KBM-7 (cell line): ENCODE data around the gene INTS3.
A peak's percentile ranks its signal among the peaks of the same experiment; 100 is the strongest.
"Not testable (repeated sequence)": the region's sequence is repeated elsewhere in the genome, so short reads cannot be mapped to it uniquely, and the experiment has no call there.

ENCODE experiments used
- DNase-seq: peaks from one replicate; pipeline ENCODE4 v3.0.0-alpha.2; 2015
- in situ Hi-C: fragments of 300-500 bp; cut with MboI; formaldehyde crosslinking; loops from 2 replicates; pipeline ENCODE4 v1.14.3; 2020; ENCODE audit warnings: low sequenced_read_pairs, low pct_unique_long_range_greater_than_20kb, mixed read lengths

INTS3 gene

DNA sequence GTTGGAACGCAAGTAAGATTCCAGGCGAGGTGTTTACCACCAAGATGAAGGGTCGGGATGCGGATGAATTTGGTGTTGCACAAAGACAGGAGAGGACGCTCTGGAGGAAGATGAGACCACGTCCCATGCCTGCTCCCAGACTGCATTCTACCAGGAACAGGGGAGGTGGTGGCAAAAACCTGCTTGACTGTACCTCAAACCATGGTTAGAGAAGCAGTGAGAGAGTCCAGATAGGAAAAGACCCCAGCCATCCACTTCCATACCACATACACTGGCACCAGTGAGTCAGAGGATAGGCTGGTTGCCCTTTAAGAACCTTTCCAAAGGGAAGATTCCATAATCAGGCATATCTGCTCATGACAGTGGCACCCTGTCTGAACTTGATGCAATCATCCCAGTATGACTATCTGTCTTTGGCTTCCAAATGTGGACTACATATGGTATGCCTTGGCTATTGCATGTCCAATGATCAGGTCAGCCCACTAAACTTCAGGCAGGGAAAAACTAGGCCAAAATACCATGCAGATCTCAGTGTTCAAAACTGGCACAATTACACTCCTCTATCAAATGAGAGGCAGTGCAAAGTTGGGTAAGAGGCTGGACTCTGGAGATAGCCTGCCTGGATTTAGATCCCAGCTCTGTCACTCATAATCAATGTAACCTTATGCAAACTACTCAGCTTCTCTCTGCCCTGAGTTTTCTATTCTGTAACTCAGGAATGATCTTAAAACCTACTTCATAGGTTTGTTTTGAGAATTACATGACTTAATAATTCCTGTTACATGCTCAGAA is 28.7 kb upstream of the INTS3 start:
- DNase-seq = no peak
- in situ Hi-C loops = no loop called here

DNA sequence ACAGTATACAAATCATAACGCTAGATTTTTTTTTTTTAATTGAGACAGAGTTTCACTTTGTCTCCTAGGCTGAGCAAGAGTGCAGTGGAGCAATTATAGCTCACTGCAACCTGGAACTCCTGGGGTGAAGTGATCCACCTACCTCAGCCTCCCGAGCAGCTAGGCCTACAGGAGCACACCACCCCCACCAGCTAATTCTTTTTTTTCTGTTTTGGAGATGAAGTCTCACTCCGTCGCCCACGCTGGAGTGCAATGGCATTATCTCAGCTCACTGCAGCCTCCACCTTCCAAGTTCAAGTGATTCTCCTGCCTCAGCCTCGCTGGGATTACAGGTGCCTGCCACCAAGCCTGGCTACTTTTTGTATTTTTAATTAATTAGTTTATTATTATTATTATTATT is 28.1 kb upstream of the INTS3 start:
- in situ Hi-C loops = no loop called here
- DNase-seq = no peak

GRCh38 chr1:153705484-153705883 is 22.4 kb upstream of the INTS3 start:
- in situ Hi-C loops = no loop called here
- DNase-seq = no peak

DNA sequence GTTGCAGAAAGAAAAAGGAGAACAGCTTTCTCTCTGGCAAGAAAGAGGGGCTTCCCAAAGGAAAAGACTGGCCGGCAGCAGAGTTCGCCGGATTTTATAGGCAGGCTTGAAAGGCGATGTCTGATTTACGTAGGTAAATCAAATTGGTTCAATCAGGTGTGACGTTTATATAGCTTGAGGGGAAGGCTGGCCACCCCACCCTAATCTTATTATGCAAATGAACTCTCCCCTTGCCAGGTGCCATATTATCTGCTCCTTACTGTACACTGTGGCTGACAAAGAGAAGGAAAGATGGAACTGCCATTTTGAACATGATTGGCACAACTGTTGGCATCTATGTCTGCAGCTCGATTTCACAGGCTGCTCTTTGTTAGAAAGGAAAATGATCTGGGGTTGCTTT is 16.8 kb upstream of the INTS3 start:
- in situ Hi-C loops = no loop called here
- no peak for DNase-seq

GRCh38 chr1:153716211-153716610 is 11.6 kb upstream of the INTS3 start:
- in situ Hi-C loops, DNase-seq: not testable (repeated sequence)

GRCh38 chr1:153717330-153717729 is 10.5 kb upstream of the INTS3 start:
- in situ Hi-C loops = no loop called here
- DNase-seq = no peak

GRCh38 chr1:153723687-153724086 is 4.2 kb upstream of the INTS3 start:
- DNase-seq = no peak
- in situ Hi-C loops = no loop called here

DNA sequence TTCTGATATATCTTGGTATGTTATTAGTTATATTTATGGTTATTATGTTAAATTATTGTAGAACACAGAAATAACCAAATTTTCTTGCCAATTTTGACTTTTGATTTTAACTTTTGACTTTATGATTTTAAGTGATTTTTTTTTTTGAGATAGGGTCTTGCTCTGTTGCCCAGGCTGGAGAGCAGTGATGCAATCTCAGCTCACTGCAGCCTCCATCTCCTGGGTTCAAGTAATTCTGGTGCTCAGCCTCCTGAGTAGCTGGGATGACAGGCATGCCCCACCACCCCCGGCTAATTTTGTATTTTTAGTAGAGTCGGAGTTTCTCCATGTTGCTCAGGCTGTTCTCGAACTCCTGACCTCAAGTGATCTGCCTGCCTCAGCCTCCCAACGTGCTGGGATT is 3.2 kb upstream of the INTS3 start:
- DNase-seq, in situ Hi-C loops: not testable (repeated sequence)

DNA sequence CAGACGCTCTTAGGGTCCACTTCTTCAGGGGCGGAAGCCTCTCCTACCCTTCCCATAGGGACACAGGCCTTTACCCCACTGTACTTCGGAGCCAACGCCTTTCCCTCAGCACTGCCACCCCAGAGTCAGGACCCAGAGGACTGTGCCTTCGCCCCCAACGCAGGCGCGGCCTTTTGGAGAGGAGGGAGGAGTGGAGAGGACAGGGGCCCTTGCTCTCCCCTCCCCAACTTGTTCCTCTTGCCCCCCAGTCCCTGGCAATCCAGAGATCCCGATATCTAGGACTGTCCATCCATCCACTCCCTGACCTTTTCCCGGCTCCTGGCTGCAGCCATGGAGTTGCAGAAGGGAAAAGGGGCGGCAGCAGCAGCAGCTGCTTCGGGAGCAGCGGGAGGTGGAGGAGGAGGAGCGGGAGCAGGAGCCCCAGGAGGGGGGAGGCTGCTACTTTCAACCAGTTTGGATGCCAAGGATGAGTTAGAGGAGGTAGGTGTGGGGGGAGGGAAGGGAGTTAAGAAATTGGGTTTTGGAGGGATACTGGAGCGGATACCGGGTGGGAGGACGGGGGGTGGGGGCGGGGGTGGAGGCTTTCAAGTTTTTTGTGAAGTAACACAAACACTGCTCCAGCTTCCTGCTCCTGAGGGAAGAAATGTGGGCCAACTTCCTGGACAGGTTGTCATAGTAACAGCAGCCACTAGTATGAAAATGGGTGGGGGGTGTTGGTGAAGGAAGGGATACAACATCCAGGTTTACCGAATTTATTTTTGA is 636 bp downstream of the INTS3 start:
- DNase-seq = peak; percentile 29
- in situ Hi-C loops = no loop called here

GRCh38 chr1:153730468-153730988 is 2.7 kb downstream of the INTS3 start:
- in situ Hi-C loops = no loop called here
- DNase-seq = no peak

DNA sequence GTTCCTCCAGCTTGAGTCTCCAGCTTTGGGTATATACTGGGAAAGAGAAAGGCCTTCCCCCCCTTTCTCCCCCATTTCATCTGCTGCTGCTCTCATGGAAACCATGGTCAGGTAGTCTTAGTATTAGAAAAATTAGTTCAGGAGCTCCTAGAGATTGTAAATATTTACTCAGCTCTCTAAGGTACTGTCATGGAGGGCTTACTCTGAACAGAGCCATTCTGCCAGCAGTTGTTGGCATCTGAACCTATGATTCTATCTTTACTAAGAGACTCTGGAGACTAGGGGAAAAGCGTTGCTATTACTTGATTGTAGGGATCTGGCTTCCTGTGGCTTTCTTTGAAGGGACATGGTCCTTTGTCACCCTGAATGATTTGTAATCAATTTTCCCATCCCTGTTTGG is 6.1 kb downstream of the INTS3 start:
- no peak for DNase-seq
- in situ Hi-C loops = no loop called here

DNA sequence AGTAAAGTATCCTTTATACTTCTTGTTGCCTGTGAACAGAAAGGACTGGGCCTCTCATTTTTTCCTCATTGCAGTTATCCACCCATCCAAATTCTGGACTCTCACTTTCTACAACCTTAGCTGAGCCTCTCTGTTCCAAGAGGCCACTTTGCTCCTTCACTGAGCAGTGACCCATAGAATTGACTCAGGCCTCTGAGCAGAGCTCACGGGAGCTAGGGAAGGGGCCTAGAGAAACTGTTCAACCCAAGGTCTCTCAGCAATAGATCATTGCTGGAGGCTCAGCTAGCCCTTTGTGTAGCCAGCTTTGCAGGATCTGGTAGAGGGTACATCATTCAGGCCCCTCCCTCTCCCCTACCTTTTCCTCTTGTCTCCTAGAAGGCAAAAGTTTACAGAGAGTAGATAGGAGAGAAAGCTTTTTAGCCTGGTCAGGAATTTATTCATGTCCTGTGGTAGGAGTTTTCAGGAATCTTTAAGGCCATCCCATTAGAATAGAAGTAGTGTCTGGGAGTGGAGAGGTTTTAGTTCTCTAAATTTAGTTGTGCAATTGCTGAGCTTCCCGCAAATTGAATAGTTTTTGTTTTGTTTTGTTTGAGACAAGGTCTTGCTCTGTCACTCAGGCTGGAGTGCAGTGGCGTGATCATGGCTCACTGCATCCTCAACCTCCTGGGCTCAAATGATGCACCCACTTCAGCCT is 6.7 kb downstream of the INTS3 start:
- in situ Hi-C loops = no loop called here

GRCh38 chr1:153735090-153735420 is 7.2 kb downstream of the INTS3 start:
- DNase-seq = no peak
- in situ Hi-C loops = no loop called here

More for the DNA sequence above, 6.7 kb downstream of the INTS3 start:
- DNase-seq = no peak

- in situ Hi-C loops = no loop called here
- DNase-seq = no peak
Measured at GRCh38 chr1:153741986-153742385, 14.1 kb downstream of the INTS3 start.

DNA sequence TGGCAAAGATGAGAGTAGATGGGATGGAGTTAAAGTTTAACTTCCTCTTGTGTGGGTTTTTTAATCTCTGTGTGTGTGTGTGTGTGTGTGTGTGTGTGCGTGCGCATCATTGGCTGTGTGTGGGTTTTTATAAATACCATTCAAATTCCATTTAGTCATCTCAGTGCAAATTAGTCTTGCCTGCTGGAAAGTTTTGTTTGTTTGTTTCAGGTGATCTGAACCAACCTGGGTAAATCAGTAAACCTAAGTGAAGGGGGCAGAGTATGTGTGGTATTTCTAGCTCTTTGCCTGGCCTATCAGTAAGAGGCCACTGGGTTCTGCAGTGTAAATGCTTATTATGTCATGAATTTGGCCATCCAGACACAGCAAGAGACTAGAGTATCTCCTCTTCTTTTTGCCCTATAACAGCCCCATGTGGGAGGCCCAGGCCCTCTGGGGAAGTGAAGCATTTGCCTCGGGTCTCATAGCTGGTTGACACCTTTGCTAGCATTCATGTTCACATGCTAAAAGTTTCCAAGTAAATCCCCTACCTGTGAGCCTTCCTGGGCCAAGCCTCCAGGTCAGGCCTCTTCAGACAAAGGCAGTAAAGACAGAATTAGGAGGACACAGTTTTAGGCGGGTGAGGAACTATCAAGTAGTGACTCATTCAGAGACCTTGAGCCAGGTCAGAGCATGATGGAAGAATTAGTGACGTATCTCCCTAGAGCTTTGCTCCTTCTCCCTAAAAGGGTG is 14.7 kb downstream of the INTS3 start:
- in situ Hi-C loops = no loop called here
- DNase-seq = peak; percentile 73

GRCh38 chr1:153745417-153745816 is 17.6 kb downstream of the INTS3 start:
- in situ Hi-C loops = no loop called here
- no peak for DNase-seq

DNA sequence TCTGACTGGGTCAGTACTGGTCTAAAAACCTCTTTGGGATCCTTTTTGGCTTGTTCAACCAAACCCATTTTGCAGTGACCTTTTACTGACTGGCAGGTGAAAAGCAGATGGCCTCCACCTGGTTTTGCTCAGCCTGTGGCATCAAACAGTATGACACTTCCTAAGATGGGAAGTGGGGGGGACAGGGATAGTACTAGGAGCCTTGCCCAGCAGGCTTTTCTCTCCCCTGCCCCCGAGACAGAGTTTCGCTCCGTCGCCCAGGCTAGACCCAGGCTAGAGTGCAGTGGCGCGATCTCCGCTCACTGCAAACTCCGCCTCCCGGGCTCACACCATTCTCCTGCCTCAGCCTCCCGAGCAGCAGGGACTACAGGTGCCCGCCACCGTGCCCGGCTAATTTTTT is 18.3 kb downstream of the INTS3 start:
- no peak for DNase-seq
- in situ Hi-C loops = no loop called here

- DNase-seq = no peak
- in situ Hi-C loops = no loop called here
Measured at GRCh38 chr1:153748903-153749302, 21.1 kb downstream of the INTS3 start.

DNA sequence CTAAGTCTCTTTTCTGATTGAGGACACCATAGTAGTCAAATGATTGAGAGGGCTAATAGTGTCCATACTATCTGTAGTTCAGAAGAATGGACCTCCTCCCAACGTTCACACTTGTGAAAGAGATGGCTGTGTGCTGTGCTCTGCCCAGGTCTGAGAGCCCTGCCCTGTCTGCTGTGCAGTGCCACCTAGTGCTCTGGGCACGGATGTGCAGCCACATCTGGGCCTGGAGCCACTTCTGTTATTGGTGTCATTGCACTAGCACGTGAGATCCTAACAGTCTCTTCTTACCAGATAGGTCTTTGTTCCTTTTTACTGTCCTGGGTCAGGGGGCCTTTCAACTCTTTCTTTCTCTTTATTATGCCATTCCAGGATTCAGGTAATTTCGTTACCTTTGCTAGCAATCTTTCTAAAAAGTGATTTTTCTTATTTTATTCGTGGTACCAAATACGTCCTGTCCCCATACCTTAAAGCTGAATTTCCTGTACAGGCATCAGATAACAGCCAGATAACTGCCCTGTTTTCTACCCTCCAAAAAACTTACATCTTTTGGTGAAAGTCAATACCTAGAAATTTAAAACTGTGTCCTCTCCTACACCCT is 21.7 kb downstream of the INTS3 start:
- DNase-seq = peak; percentile 87
- in situ Hi-C loops = no loop called here
